ENCODE results near the gene JARID2.
"Not testable (repeated sequence)": the region's sequence is repeated elsewhere in the genome, so short reads cannot be mapped to it uniquely, and the experiment has no call there.

JARID2 gene

GRCh38 chr6:15538766-15539495 is 293.1 kb downstream of the JARID2 start:
- no peak for DNase-seq (ENCODE audit: low read depth in 2 of 2)

GRCh38 chr6:15539722-15540270 is 293.9 kb downstream of the JARID2 start:
- DNase-seq (ENCODE audit: low read depth in 2 of 2), result no peak

GRCh38 chr6:15543332-15543917 is 297.6 kb downstream of the JARID2 start:
- DNase-seq (ENCODE audit: low read depth in 2 of 2), result not testable (repeated sequence)

- DNase-seq (ENCODE audit: low read depth in 2 of 2), result no peak
Observed at GRCh38 chr6:15544321-15544900, 298.5 kb downstream of the JARID2 start.

GRCh38 chr6:15546591-15546990 is 300.7 kb downstream of the JARID2 start:
- DNase-seq (ENCODE audit: low read depth in 2 of 2), result no peak

GRCh38 chr6:15547400-15547799 is 301.5 kb downstream of the JARID2 start:
- DNase-seq (ENCODE audit: low read depth in 2 of 2), result no peak

GRCh38 chr6:15549371-15549770 is 303.5 kb downstream of the JARID2 start:
- DNase-seq (ENCODE audit: low read depth in 2 of 2), result no peak

- DNase-seq (ENCODE audit: low read depth in 2 of 2), result no peak
Observed at GRCh38 chr6:15550546-15551123, 304.8 kb downstream of the JARID2 start.

GRCh38 chr6:15551262-15551661 is 305.4 kb downstream of the JARID2 start:
- no peak for DNase-seq (ENCODE audit: low read depth in 2 of 2)

- no peak for DNase-seq (ENCODE audit: low read depth in 2 of 2)
Observed at GRCh38 chr6:15551798-15552197, 305.9 kb downstream of the JARID2 start.

GRCh38 chr6:15553031-15553430 is 307.2 kb downstream of the JARID2 start:
- DNase-seq (ENCODE audit: low read depth in 2 of 2), result no peak

- no peak for DNase-seq (ENCODE audit: low read depth in 2 of 2)
Observed at GRCh38 chr6:15553736-15554294, 307.9 kb downstream of the JARID2 start.

GRCh38 chr6:15554728-15555100 is 308.8 kb downstream of the JARID2 start:
- DNase-seq (ENCODE audit: low read depth in 2 of 2), result no peak

- DNase-seq (ENCODE audit: low read depth in 2 of 2), result no peak
Observed at GRCh38 chr6:15555101-15556038, 309.5 kb downstream of the JARID2 start.

- no peak for DNase-seq (ENCODE audit: low read depth in 2 of 2)
Observed at GRCh38 chr6:15556711-15557110, 310.8 kb downstream of the JARID2 start.

GRCh38 chr6:15557174-15557573 is 311.3 kb downstream of the JARID2 start:
- DNase-seq (ENCODE audit: low read depth in 2 of 2), result no peak

- DNase-seq (ENCODE audit: low read depth in 2 of 2), result no peak
Observed at GRCh38 chr6:15560713-15561112, 314.8 kb downstream of the JARID2 start.

- DNase-seq (ENCODE audit: low read depth in 2 of 2), result no peak
Observed at GRCh38 chr6:15561447-15562199, 315.8 kb downstream of the JARID2 start.

- DNase-seq (ENCODE audit: low read depth in 2 of 2), result no peak
Observed at GRCh38 chr6:15562977-15563376, 317.1 kb downstream of the JARID2 start.
